H1 (cell line): ENCODE results near the gene KRT10.

Source experiments
- BCL11A ChIP-seq, 2 experiments: IDR thresholded peaks; one replicate each; pipeline ENCODE4 v1.6.1; 2011; ENCODE audit warnings: low read depth in 2 of 2, low read length in 2 of 2, mild to moderate bottlenecking in 2 of 2
- CTCF ChIP-seq, 3 experiments: IDR thresholded peaks; 1 replicate in 2 of 3; 2 replicates in 1 of 3; pipeline versions ENCODE4 v1.5.1 to v1.6.1; 2011; ENCODE audit warnings: low read length in 3 of 3, mild to moderate bottlenecking in 3 of 3, inconsistent platforms in 2 of 3, low read depth in 1 of 3, moderate library complexity in 1 of 3; ENCODE audit not compliant: insufficient read depth in 1 of 3; ENCODE audit errors: control extremely low read depth in 1 of 3
- EGR1 ChIP-seq: IDR thresholded peaks from 2 replicates; pipeline ENCODE4 v1.6.1; 2011; ENCODE audit warnings: low read depth, low read length, borderline replicate concordance
- EZH2 ChIP-seq: fragments of 200-600 bp; sonication (generic); IDR thresholded peaks from 2 replicates; pipeline ENCODE4 v1.7.1; 2012; ENCODE audit warnings: low read depth, mild to moderate bottlenecking, moderate library complexity, low read length, inconsistent platforms; ENCODE audit not compliant: severe bottlenecking
- MAFK ChIP-seq: IDR thresholded peaks from 2 replicates; pipeline ENCODE4 v1.6.1; 2012; ENCODE audit warnings: low read depth, mild to moderate bottlenecking, improper control_type of control experiment, low read length
- NANOG ChIP-seq: IDR thresholded peaks from 2 replicates; pipeline ENCODE4 v1.6.1; 2011; ENCODE audit warnings: low read length, low read depth, mild to moderate bottlenecking, inconsistent platforms; ENCODE audit not compliant: insufficient read depth, poor library complexity, severe bottlenecking
- SP1 ChIP-seq: IDR thresholded peaks from 2 replicates; pipeline ENCODE4 v1.6.1; 2011; ENCODE audit warnings: low read depth, low read length
- SP4 ChIP-seq: IDR thresholded peaks from 2 replicates; pipeline ENCODE4 v1.6.1; 2012; ENCODE audit warnings: low read length, inconsistent platforms
- TCF12 ChIP-seq: IDR thresholded peaks from 2 replicates; pipeline ENCODE4 v1.6.1; 2011; ENCODE audit warnings: low read depth, mild to moderate bottlenecking, low read length
- ZNF274 ChIP-seq: IDR thresholded peaks from 2 replicates; pipeline ENCODE4 v1.7.0; 2012; ENCODE audit warnings: low read length, borderline replicate concordance; ENCODE audit errors: extremely low read depth

GRCh38 chr17:40810494-40810893 is 11.9 kb downstream of the KRT10 start:
- TF ChIP-seq NANOG (no peak), CTCF (IDR thresholded peaks at IDR 0.05; ENCODE audit: control extremely low read depth in 1 of 3, insufficient read depth in 1 of 3, low read depth in 1 of 3, low read length in 3 of 3) (no peak), BCL11A (IDR thresholded peaks at IDR 0.05; ENCODE audit: low read depth in 2 of 2, low read length in 2 of 2) (no peak), ZNF274 (no peak), EZH2 (no peak), TCF12 (no peak), SP4 (no peak), MAFK (no peak), SP1 (no peak), EGR1 (no peak)
